GM23248 (cell line): ENCODE data around the gene SUPT7L.

Source experiments
- EZH2 ChIP-seq: fragments of 200-600 bp; sonication (generic); IDR thresholded peaks from 2 replicates; pipeline ENCODE4 v1.6.1; 2018; ENCODE audit warnings: antibody characterized with exemption, mild to moderate bottlenecking; ENCODE audit not compliant: insufficient read depth, poor library complexity, severe bottlenecking
- EZH2phosphoT487 ChIP-seq: fragments of 200-600 bp; sonication (generic); IDR thresholded peaks from 2 replicates; pipeline ENCODE4 v1.6.1; 2018; ENCODE audit warnings: antibody characterized with exemption, moderate library complexity, mild to moderate bottlenecking, low read depth; ENCODE audit not compliant: insufficient read depth

DNA sequence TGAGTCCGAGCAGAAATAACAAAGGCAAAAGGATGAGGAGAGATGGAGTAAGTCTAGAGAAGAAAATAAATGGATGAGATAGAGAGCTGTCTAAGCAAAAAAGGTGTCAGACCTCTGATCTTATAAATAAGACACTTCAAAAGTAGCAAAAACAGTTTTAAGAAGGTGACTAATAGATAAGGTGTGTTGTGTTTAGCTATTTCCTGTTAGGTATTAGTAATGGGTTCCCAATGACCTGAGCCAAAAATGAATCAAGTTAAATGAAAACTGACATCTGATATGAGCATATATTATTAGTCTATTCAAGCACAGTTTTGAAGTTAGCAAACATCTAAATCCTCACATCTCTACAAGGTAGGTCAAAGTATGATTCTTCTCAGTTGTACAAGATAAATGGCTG, 10.6 kb downstream of the SUPT7L start:
- TF ChIP-seq EZH2phosphoT487 (no peak), EZH2 (no peak)
